ENCODE measurements around the gene TMEM168. TPM values are rescaled to one million over a fixed set of nuclear protein-coding genes. Genes with fewer than 3 reads are reported as not detected.

TMEM168 gene
- total RNA-seq, 1 experiment from 2014 or later = 13.9 TPM

DNA sequence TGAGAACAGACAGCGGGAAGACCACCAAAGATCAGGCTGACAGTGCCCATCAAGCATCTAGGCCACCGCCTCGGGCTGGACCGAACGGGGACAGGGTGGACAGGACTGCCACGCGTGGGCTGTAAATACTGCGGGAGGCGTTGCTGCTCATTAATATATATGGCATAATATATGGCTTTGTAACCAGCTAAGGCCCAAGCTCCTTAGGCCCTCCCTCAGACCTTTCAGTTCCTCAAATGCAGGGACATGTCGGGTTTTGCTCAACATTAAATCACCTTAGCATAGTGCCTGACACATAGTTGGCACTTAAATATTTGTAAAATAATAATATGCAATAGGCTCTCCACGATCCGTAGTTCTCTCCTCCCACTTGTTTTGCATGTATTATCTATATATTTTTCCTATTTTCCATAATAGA, 402 bp upstream of the TMEM168 start:
- Histone ChIP-seq H3K79me2 (ENCODE audit: insufficient read depth, low read length) (no peaks in the 10 kb centered on the region), H3K79me1 (ENCODE audit: insufficient read depth, low read depth, low read length, poor library complexity, severe bottlenecking) (peaks cover 6% of the 10 kb centered on the region), H3K4me1 (ENCODE audit: insufficient read depth, low read length) (no peaks in the 10 kb centered on the region), H2AFZ (ENCODE audit: low read length) (no peak overlapping the region), H3K9ac (ENCODE audit: extremely low read depth, insufficient read length, low read length) (peak overlapping the region; percentile 62), H2AK5ac (ENCODE audit: insufficient read length, low read length) (no peak overlapping the region), H4K20me1 (ENCODE audit: control insufficient read depth, insufficient read depth, insufficient read length) (no peaks in the 10 kb centered on the region), H3K4me2 (ENCODE audit: insufficient read depth, insufficient read length, low read length) (peak overlapping the region; percentile 79), H3K14ac (ENCODE audit: insufficient read depth, low read length) (0 out of 2 replicates have a peak overlapping the region, but pooled peaks have one; percentile 54), H2BK5ac (ENCODE audit: insufficient read length, low read length) (no peak overlapping the region), H3K23ac (ENCODE audit: insufficient read length, low read depth, low read length) (no peak overlapping the region), H4K8ac (replicated peaks; ENCODE audit: insufficient read length, low read depth, low read length) (no peak overlapping the region), H3K4ac (ENCODE audit: low read depth, low read length) (no peak overlapping the region), H2BK120ac (ENCODE audit: low read depth, low read length, poor library complexity, severe bottlenecking) (no peak overlapping the region), H3K27me3 (ENCODE audit: insufficient read depth, low read length) (no peaks in the 10 kb centered on the region), H2BK20ac (ENCODE audit: low read depth, low read length, poor library complexity, severe bottlenecking) (no peak overlapping the region), H2BK15ac (ENCODE audit: low read depth, low read length) (no peak overlapping the region), H3K56ac (ENCODE audit: insufficient read length, low read depth, low read length) (no peak overlapping the region), H3T11ph (ENCODE audit: low read length) (no peak overlapping the region), H3K9me3 (ENCODE audit: control insufficient read depth, low read depth, low read length) (no peaks in the 10 kb centered on the region), H3K18ac (ENCODE audit: insufficient read length, low read depth, low read length) (peak overlapping the region; percentile 15), H4K91ac (ENCODE audit: insufficient read length, low read depth, low read length) (no peak overlapping the region), H3K27ac (ENCODE audit: insufficient read length, low read depth, low read length) (no peak overlapping the region), H4K5ac (ENCODE audit: insufficient read length, low read depth, low read length) (peak overlapping the region; percentile 79), H3K23me2 (ENCODE audit: insufficient read length, low read depth, low read length, poor library complexity, severe bottlenecking) (peaks cover 8% of the 10 kb centered on the region), H2BK12ac (ENCODE audit: insufficient read length, low read depth, low read length) (no peak overlapping the region)
- Mint-ChIP-seq H3K4me1 (peaks cover 23 to 26% of the 10 kb centered on the region in 2 experiments), H3K27me3 (ENCODE audit: low read depth) (no peaks in the 10 kb centered on the region), H3K36me3 (ENCODE audit: insufficient read depth in 1 of 3, low read depth in 3 of 3) (peaks cover 0 to 5% (median 2%) of the 10 kb centered on the region in 3 experiments; a peak in 5 of 7 replicates), H3K4me3 (peak overlapping the region; percentile 73 to 86), H3K27ac (no peak overlapping the region; a peak in 1 of 7 replicates), H3K9me3 (0 out of 5 replicates have a peak, but pooled peaks cover 0 to 2% of the 10 kb centered on the region in 2 experiments)
- no CpG with 5 or more reads among the region's 12 CpGs for WGBS (ENCODE audit: extremely low coverage, insufficient read length, low lambda C conversion rate)
- TF ChIP-seq, protein P1, sequence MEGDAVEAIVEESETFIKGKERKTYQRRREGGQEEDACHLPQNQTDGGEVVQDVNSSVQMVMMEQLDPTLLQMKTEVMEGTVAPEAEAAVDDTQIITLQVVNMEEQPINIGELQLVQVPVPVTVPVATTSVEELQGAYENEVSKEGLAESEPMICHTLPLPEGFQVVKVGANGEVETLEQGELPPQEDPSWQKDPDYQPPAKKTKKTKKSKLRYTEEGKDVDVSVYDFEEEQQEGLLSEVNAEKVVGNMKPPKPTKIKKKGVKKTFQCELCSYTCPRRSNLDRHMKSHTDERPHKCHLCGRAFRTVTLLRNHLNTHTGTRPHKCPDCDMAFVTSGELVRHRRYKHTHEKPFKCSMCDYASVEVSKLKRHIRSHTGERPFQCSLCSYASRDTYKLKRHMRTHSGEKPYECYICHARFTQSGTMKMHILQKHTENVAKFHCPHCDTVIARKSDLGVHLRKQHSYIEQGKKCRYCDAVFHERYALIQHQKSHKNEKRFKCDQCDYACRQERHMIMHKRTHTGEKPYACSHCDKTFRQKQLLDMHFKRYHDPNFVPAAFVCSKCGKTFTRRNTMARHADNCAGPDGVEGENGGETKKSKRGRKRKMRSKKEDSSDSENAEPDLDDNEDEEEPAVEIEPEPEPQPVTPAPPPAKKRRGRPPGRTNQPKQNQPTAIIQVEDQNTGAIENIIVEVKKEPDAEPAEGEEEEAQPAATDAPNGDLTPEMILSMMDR (conservative IDR thresholded peaks at IDR 0.05) = no peak
- no peak for DNase-seq
